B cell (primary cell): ENCODE results near the gene ALMS1. TPM values are rescaled to one million over a fixed set of nuclear protein-coding genes. Genes with fewer than 3 reads are reported as not detected.

Source experiments
- ATAC-seq: fragments of 200-7000 bp; cut with Tn5 transposase; one replicate; pipeline ENCODE4 v1.10.0; 2021; ENCODE audit warnings: low read depth, mild to moderate bottlenecking, moderate number of reproducible peaks, moderate library complexity
- CTCF ChIA-PET: fragments of 350-600 bp; sonication (Branson Sonifier 250); formaldehyde crosslinking; loops from one replicate; lab custom pipeline; 2021; ENCODE audit warnings: antibody characterized with exemption, inconsistent platforms; lab: Charles Lee
- POLR2A ChIA-PET: fragments of 350-600 bp; sonication (Branson Sonifier 250); formaldehyde crosslinking; loops from one replicate; lab custom pipeline; 2021; ENCODE audit warnings: antibody characterized with exemption; lab: Charles Lee
- DNase-seq: peaks from one replicate; pipeline ENCODE4 v3.0.0; 2013
- H2AFZ ChIP-seq: 2 replicates; pipeline ENCODE4 v1.6.1; 2012; ENCODE audit warnings: mild to moderate bottlenecking, low read depth, low read length; ENCODE audit not compliant: insufficient read depth, poor library complexity, severe bottlenecking
- H3K27ac ChIP-seq, 2 donors: 1 replicate in 1 of 2; 2 replicates in 1 of 2; pipeline ENCODE4 v1.5.1; 2012 to 2013; ENCODE audit warnings: low read length in 2 of 2, mild to moderate bottlenecking in 2 of 2, moderate library complexity in 1 of 2
- H3K27me3 ChIP-seq, 4 experiments: fragments of 200-600 bp in 1 of 4; sonication (generic) in 1 of 4; replicated peaks in 1 of 4; 1 replicate in 2 of 4; 2 replicates in 2 of 4; pipeline versions ENCODE4 v1.6.1 to v1.7.0; 2013 to 2016; ENCODE audit warnings: low read length in 3 of 4, mild to moderate bottlenecking in 2 of 4, mixed read lengths in 1 of 4, moderate library complexity in 1 of 4; ENCODE audit not compliant: insufficient read depth in 4 of 4, control insufficient read depth in 3 of 4; ENCODE audit errors: control extremely low read depth in 1 of 4
- H3K36me3 ChIP-seq, 2 experiments: replicated peaks in 1 of 2; 1 replicate in 1 of 2; 2 replicates in 1 of 2; pipeline versions ENCODE4 v1.6.1 to v1.7.1; 2013; ENCODE audit warnings: low read length in 1 of 2; ENCODE audit not compliant: insufficient read depth in 2 of 2, control insufficient read depth in 1 of 2; ENCODE audit errors: control extremely low read depth in 1 of 2, extremely low read depth in 1 of 2
- H3K4me1 ChIP-seq, 2 donors: fragments of 200-600 bp in 1 of 2; sonication (generic) in 1 of 2; 1 replicate in 1 of 2; 2 replicates in 1 of 2; pipeline versions ENCODE4 v1.5.1 to v1.6.1; 2013 to 2017; ENCODE audit warnings: low read length in 2 of 2; ENCODE audit not compliant: control insufficient read depth in 2 of 2, insufficient read depth in 2 of 2
- H3K4me2 ChIP-seq: replicated peaks from 2 replicates; pipeline ENCODE3; 2012; ENCODE audit warnings: mild to moderate bottlenecking, low read depth, low read length; ENCODE audit not compliant: poor library complexity, severe bottlenecking
- H3K4me3 ChIP-seq, 5 experiments: fragments of 200-600 bp in 1 of 5; sonication (generic) in 1 of 5; 1 replicate in 3 of 5; 2 replicates in 2 of 5; pipeline versions ENCODE4 v1.5.1 to v1.7.0; 2011 to 2016; ENCODE audit warnings: low read length in 4 of 5, mild to moderate bottlenecking in 4 of 5, low read depth in 2 of 5, control low read depth in 1 of 5, moderate library complexity in 1 of 5; ENCODE audit not compliant: insufficient read depth in 1 of 5; ENCODE audit errors: control extremely low read depth in 1 of 5, extremely low read depth in 1 of 5
- H3K79me2 ChIP-seq: fragments of 200-600 bp; sonication (generic); one replicate; pipeline ENCODE4 v1.6.0; 2016; ENCODE audit warnings: low read length; ENCODE audit not compliant: control insufficient read depth, insufficient read depth
- H3K9ac ChIP-seq: fragments of 200-600 bp; sonication (generic); 2 replicates; pipeline ENCODE4 v1.6.1; 2017; ENCODE audit warnings: mild to moderate bottlenecking, low read length, moderate library complexity
- H3K9me3 ChIP-seq, 3 donors: one replicate each; pipeline versions ENCODE4 v1.6.1 to v1.7.1; 2013; ENCODE audit warnings: low read length in 2 of 3; ENCODE audit not compliant: control insufficient read depth in 2 of 3, insufficient read depth in 1 of 3; ENCODE audit errors: control extremely low read depth in 1 of 3
- H4K20me1 ChIP-seq: 2 replicates; pipeline ENCODE4 v1.6.0; 2012; ENCODE audit warnings: mild to moderate bottlenecking, low read length; ENCODE audit not compliant: insufficient read depth, control insufficient read depth, poor library complexity, severe bottlenecking
- H3K27ac Mint-ChIP-seq: one replicate; pipeline ENCODE4 v1.8.0; 2021; ENCODE audit warnings: mixed read lengths
- H3K27me3 Mint-ChIP-seq: one replicate; pipeline ENCODE4 v1.8.0; 2021; ENCODE audit warnings: mixed read lengths
- H3K4me1 Mint-ChIP-seq: one replicate; pipeline ENCODE4 v1.8.0; 2021; ENCODE audit warnings: mixed read lengths
- H3K4me3 Mint-ChIP-seq: one replicate; pipeline ENCODE4 v1.8.0; 2021; ENCODE audit warnings: mixed read lengths
- H3K9me3 Mint-ChIP-seq: one replicate; pipeline ENCODE4 v1.8.0; 2022; ENCODE audit warnings: mixed read lengths; ENCODE audit not compliant: insufficient read depth
- EZH2 ChIP-seq: IDR thresholded peaks from 2 replicates; pipeline ENCODE4 v1.6.1; 2012; ENCODE audit warnings: borderline replicate concordance, low read depth, mild to moderate bottlenecking, moderate library complexity, low read length; ENCODE audit not compliant: insufficient read depth, poor library complexity, severe bottlenecking
- WGBS: methylation state at CpG from one replicate; pipeline ENCODE4 v1.1.5; 2013; ENCODE audit warnings: missing lambda C conversion rate; ENCODE audit not compliant: insufficient coverage; 5-methylcytosine and 5-hydroxymethylcytosine counted together
- intact Hi-C: fragments of 100-400 bp; cut with micrococcal nuclease; formaldehyde crosslinking; loops from one replicate; pipeline ENCODE4 v1.10.0; 2022
- polyA plus RNA-seq: library from polyadenylated mRNA; depleted of rRNA; stranded (reverse); fragments of >200 nt; gene quantifications from 2 replicates; pipeline ENCODE4 v1.2.3, GENCODE V29; 2012
- total RNA-seq, 2 donors: library from RNA; stranded (reverse); fragments of 120-200 nt in 1 of 2; gene quantifications; 1 replicate in 1 of 2; 2 replicates in 1 of 2; pipeline versions ENCODE4 v1.2.3 to v1.2.4, GENCODE V29; 2013 to 2022
- TF ChIP-seq, protein P1 (sequence below): fragments of 200-600 bp; IDR thresholded peaks from one replicate; pipeline ENCODE4 v1.8.0; 2022; ENCODE audit warnings: antibody characterized with exemption, mild to moderate bottlenecking

ALMS1 gene
- total and polyA plus RNA-seq, 2 donors (not counting 1 experiment from before 2014, with no cell fraction given), result 4.8 to 32.1 TPM

DNA sequence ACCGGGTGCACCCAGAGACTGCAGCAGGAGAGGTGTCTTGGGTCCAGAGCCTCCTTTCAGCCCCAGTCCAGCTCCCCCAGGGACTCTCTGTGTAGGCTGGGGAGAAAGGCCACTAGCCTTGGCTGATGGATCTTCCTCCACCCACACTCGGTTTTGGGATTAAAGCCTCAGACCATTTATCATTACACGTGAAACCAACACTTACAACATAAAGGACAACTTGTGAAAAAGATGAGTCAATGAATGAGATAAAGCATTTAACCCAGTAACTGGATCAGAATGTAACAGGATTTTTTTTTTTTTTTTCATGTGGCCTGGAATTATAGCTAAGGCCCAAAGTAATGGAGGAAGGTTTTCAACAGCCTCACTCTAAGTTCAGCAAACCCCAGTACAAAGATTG, 224.5 kb downstream of the ALMS1 start:
- Histone ChIP-seq H3K27me3 (no peaks in the 10 kb centered on the region), H4K20me1 (no peaks in the 10 kb centered on the region), H3K9ac (no peak overlapping the region), H3K9me3 (no peaks in the 10 kb centered on the region), H3K4me2 (no peak overlapping the region), H3K79me2 (no peaks in the 10 kb centered on the region), H3K36me3 (no peaks in the 10 kb centered on the region), H2AFZ (no peak overlapping the region), H3K4me1 (no peaks in the 10 kb centered on the region), H3K4me3 (no peak overlapping the region), H3K27ac (no peak overlapping the region)
- Mint-ChIP-seq H3K27me3 (no peaks in the 10 kb centered on the region), H3K27ac (no peak overlapping the region), H3K9me3 (no peaks in the 10 kb centered on the region), H3K4me1 (no peaks in the 10 kb centered on the region), H3K4me3 (no peak overlapping the region)
- DNase-seq (no peak), ATAC-seq (no peak)
- intact Hi-C loops, result no loop called here
- WGBS, result no CpG with 5 or more reads among the region's 3 CpGs
- POLR2A ChIA-PET, result no interaction called here
- TF ChIP-seq, protein P1, sequence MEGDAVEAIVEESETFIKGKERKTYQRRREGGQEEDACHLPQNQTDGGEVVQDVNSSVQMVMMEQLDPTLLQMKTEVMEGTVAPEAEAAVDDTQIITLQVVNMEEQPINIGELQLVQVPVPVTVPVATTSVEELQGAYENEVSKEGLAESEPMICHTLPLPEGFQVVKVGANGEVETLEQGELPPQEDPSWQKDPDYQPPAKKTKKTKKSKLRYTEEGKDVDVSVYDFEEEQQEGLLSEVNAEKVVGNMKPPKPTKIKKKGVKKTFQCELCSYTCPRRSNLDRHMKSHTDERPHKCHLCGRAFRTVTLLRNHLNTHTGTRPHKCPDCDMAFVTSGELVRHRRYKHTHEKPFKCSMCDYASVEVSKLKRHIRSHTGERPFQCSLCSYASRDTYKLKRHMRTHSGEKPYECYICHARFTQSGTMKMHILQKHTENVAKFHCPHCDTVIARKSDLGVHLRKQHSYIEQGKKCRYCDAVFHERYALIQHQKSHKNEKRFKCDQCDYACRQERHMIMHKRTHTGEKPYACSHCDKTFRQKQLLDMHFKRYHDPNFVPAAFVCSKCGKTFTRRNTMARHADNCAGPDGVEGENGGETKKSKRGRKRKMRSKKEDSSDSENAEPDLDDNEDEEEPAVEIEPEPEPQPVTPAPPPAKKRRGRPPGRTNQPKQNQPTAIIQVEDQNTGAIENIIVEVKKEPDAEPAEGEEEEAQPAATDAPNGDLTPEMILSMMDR, result no peak
- no peak for TF ChIP-seq EZH2
- CTCF ChIA-PET, result no interaction called here

DNA sequence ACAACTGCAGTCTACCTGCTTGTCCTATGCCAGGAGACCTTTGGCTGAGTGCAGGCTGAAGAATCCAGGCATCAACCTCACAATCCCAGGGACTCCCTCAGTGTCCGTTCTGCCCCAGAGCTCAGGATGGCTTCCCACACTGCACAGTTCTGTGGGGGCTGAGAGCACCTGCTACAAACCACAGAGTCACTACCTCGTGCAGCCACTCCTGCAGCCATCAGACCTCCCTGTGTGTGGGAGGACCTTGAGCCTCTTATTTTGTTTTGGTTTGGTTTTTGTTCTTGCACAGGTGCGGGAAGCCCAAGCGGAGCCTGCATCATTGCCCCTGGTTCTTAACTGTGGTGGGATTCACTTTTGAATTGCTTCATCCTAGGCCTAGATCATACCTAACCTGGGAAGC, 225.6 kb downstream of the ALMS1 start:
- H3K27ac Mint-ChIP-seq, result no peak overlapping the region
- Histone ChIP-seq H3K4me2 (no peak overlapping the region), H3K9me3 (no peaks in the 10 kb centered on the region), H3K4me1 (no peaks in the 10 kb centered on the region), H3K27ac (no peak overlapping the region), H3K36me3 (no peaks in the 10 kb centered on the region), H4K20me1 (no peaks in the 10 kb centered on the region), H3K27me3 (no peaks in the 10 kb centered on the region), H3K4me3 (no peak overlapping the region), H3K79me2 (no peaks in the 10 kb centered on the region), H3K9ac (no peak overlapping the region), H2AFZ (no peak overlapping the region)
- no peaks in the 10 kb centered on the region for H3K4me1 Mint-ChIP-seq
- DNase-seq, result no peak
- no peak for TF ChIP-seq EZH2
- no peak for ATAC-seq
- no peaks in the 10 kb centered on the region for H3K27me3 Mint-ChIP-seq
- CTCF ChIA-PET, result no interaction called here
- H3K4me3 Mint-ChIP-seq, result no peak overlapping the region
- intact Hi-C loops, result no loop called here
- no peaks in the 10 kb centered on the region for H3K9me3 Mint-ChIP-seq
- WGBS, result 100% methylated on average over 2 of the region's 4 CpGs
- POLR2A ChIA-PET, result no interaction called here
